Measurements from ENCODE around the gene CAPN12.

Gene CAPN12

GRCh38 chr19:38699647-38700349, 44.5 kb downstream of the CAPN12 start:
- Histone ChIP-seq H3K36me3 (replicated peaks; ENCODE audit: low read depth, low read length) (peaks cover 46% of the 10 kb centered on the region), H4K20me1 (ENCODE audit: insufficient read depth, low read length) (peaks cover 55% of the 10 kb centered on the region), H3K9ac (ENCODE audit: low read length) (no peak overlapping the region), H3K4me3 (ENCODE audit: low read length) (no peak overlapping the region), H2AFZ (ENCODE audit: low read depth, low read length) (no peak overlapping the region), H3K27me3 (ENCODE audit: low read depth, low read length) (no peaks in the 10 kb centered on the region), H3K9me3 (ENCODE audit: insufficient read depth, low read length) (no peaks in the 10 kb centered on the region), H3K79me2 (ENCODE audit: low read length) (peaks cover 57% of the 10 kb centered on the region), H3K4me2 (ENCODE audit: low read length) (no peak overlapping the region), H3K4me1 (ENCODE audit: low read length) (peaks cover 18% of the 10 kb centered on the region), H3K27ac (ENCODE audit: low read length) (no peak overlapping the region)
- TF ChIP-seq EZH2phosphoT487 (IDR thresholded peaks at IDR 0.05; ENCODE audit: low read depth) = no peak
- TF ChIP-seq, protein P1, sequence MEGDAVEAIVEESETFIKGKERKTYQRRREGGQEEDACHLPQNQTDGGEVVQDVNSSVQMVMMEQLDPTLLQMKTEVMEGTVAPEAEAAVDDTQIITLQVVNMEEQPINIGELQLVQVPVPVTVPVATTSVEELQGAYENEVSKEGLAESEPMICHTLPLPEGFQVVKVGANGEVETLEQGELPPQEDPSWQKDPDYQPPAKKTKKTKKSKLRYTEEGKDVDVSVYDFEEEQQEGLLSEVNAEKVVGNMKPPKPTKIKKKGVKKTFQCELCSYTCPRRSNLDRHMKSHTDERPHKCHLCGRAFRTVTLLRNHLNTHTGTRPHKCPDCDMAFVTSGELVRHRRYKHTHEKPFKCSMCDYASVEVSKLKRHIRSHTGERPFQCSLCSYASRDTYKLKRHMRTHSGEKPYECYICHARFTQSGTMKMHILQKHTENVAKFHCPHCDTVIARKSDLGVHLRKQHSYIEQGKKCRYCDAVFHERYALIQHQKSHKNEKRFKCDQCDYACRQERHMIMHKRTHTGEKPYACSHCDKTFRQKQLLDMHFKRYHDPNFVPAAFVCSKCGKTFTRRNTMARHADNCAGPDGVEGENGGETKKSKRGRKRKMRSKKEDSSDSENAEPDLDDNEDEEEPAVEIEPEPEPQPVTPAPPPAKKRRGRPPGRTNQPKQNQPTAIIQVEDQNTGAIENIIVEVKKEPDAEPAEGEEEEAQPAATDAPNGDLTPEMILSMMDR (IDR thresholded peaks at IDR 0.05; ENCODE audit: low read depth, low read length) = no peak

DNA sequence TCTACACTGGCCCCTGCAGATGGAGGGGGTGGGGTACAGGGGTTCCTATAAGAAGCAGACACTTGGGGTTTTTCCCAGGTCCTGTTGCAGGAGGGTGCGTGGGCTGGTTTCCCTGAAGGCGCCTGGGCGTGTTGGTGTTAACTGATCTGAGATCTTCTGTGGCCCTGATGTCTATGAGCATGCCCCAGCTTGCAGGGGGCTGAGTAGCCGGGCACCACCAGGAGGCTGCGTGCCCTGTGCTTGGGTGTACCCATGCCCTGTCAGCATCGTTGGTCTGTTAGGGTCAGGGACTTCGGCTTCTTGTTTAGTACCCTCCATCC, 45.3 kb downstream of the CAPN12 start:
- H3K4me2 ChIP-seq (ENCODE audit: low read length) = no peak overlapping the region
- peaks cover 58% of the 10 kb centered on the region for H4K20me1 ChIP-seq (ENCODE audit: insufficient read depth, low read length)
- no peak overlapping the region for H3K27ac ChIP-seq (ENCODE audit: low read length)
- H3K9me3 ChIP-seq (ENCODE audit: insufficient read depth, low read length) = no peaks in the 10 kb centered on the region
- H3K9ac ChIP-seq (ENCODE audit: low read length) = no peak overlapping the region
- H3K27me3 ChIP-seq (ENCODE audit: low read depth, low read length) = no peaks in the 10 kb centered on the region
- TF ChIP-seq, protein P1 (IDR thresholded peaks at IDR 0.05; ENCODE audit: low read depth, low read length) = no peak
- no peak for TF ChIP-seq EZH2phosphoT487 (IDR thresholded peaks at IDR 0.05; ENCODE audit: low read depth)
- no peak overlapping the region for H2AFZ ChIP-seq (ENCODE audit: low read depth, low read length)
- H3K79me2 ChIP-seq (ENCODE audit: low read length) = peaks cover 64% of the 10 kb centered on the region
- H3K36me3 ChIP-seq (replicated peaks; ENCODE audit: low read depth, low read length) = peaks cover 41% of the 10 kb centered on the region
- peaks cover 24% of the 10 kb centered on the region for H3K4me1 ChIP-seq (ENCODE audit: low read length)
- H3K4me3 ChIP-seq (ENCODE audit: low read length) = no peak overlapping the region

DNA sequence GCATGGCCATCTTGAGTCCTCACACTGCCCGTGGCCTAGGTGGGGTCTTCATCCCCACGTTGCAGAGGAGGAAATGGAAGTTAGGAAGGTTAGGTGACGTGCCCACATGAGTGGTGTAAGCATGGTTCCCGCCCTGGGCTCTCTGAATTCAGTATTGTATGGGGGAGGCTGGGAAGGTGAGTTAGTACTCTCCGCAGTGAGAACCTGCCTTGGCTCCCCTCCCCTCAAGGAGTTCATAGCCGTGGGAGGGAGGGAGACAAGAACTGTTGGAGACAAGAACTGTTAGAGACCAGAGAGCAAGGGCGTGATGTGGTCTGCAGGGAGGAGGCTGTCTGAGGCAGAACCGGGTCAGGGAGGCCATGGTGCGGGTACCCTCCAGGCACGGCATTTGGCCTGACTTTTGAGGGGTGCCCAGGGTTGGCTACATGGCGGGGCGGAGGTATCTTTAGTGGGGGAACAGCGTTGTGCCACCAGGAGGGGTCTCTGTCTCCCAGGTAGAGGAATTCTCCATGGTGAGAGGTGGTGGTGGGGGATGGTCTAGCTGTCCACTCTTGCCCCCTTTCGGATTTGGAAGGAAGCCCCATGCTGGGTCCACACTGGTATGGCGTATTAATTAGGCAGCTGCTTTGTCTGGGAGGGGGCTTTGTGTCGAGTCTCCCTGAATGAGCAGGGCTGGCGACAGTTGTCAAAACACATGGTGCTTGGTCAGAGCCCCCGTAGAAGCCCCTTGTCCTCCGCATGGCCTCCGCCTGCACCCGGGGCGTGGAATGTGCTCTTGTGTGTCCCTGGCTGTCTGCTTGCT, 45.8 kb downstream of the CAPN12 start:
- Histone ChIP-seq H3K36me3 (replicated peaks; ENCODE audit: low read depth, low read length) (peaks cover 36% of the 10 kb centered on the region), H3K4me3 (ENCODE audit: low read length) (no peak overlapping the region)
- TF ChIP-seq, protein P1 (IDR thresholded peaks at IDR 0.05; ENCODE audit: low read depth, low read length) = no peak
- no peak for TF ChIP-seq EZH2phosphoT487 (IDR thresholded peaks at IDR 0.05; ENCODE audit: low read depth)

GRCh38 chr19:38697641-38698071, 46.6 kb downstream of the CAPN12 start:
- Histone ChIP-seq H3K4me1 (ENCODE audit: low read length) (peaks cover 30% of the 10 kb centered on the region), H3K79me2 (ENCODE audit: low read length) (peaks cover 77% of the 10 kb centered on the region), H3K27me3 (ENCODE audit: low read depth, low read length) (no peaks in the 10 kb centered on the region), H4K20me1 (ENCODE audit: insufficient read depth, low read length) (peaks cover 66% of the 10 kb centered on the region), H3K4me3 (ENCODE audit: low read length) (no peak overlapping the region), H3K9ac (ENCODE audit: low read length) (no peak overlapping the region), H2AFZ (ENCODE audit: low read depth, low read length) (no peak overlapping the region), H3K36me3 (replicated peaks; ENCODE audit: low read depth, low read length) (peaks cover 31% of the 10 kb centered on the region), H3K9me3 (ENCODE audit: insufficient read depth, low read length) (no peaks in the 10 kb centered on the region), H3K4me2 (ENCODE audit: low read length) (no peak overlapping the region), H3K27ac (ENCODE audit: low read length) (no peak overlapping the region)
- TF ChIP-seq, protein P1 (IDR thresholded peaks at IDR 0.05; ENCODE audit: low read depth, low read length) = no peak
- no peak for TF ChIP-seq EZH2phosphoT487 (IDR thresholded peaks at IDR 0.05; ENCODE audit: low read depth)

More for the DNA sequence above, 45.8 kb downstream of the CAPN12 start:
- peaks cover 69% of the 10 kb centered on the region for H3K79me2 ChIP-seq (ENCODE audit: low read length)
- H3K4me1 ChIP-seq (ENCODE audit: low read length) = peaks cover 30% of the 10 kb centered on the region
- H2AFZ ChIP-seq (ENCODE audit: low read depth, low read length) = no peak overlapping the region
- no peaks in the 10 kb centered on the region for H3K9me3 ChIP-seq (ENCODE audit: insufficient read depth, low read length)
- no peak overlapping the region for H3K27ac ChIP-seq (ENCODE audit: low read length)
- H4K20me1 ChIP-seq (ENCODE audit: insufficient read depth, low read length) = peaks cover 61% of the 10 kb centered on the region
- H3K27me3 ChIP-seq (ENCODE audit: low read depth, low read length) = no peaks in the 10 kb centered on the region
- H3K9ac ChIP-seq (ENCODE audit: low read length) = no peak overlapping the region
- no peak overlapping the region for H3K4me2 ChIP-seq (ENCODE audit: low read length)
